Calu3 (cell line): Measurements from ENCODE around the gene TMEM63C. TPM values are rescaled to one million over a fixed set of nuclear protein-coding genes. Genes with fewer than 3 reads are reported as not detected.

ENCODE experiments used
- BruUV-seq: library from RNA; stranded (reverse); fragments of 400-500 nt; replicated peaks from 2 replicates; lab custom pipeline; 2021; lab: Mats Ljungman, UMichigan
- CTCF ChIA-PET: fragments of 300-600 bp; sonication (Branson Sonifier 250); formaldehyde crosslinking; loops from one replicate; lab custom pipeline; 2022; ENCODE audit warnings: antibody characterized with exemption; lab: Charles Lee
- DNase-seq: peaks from one replicate; pipeline ENCODE4 v3.0.0; 2022
- H3K27ac Mint-ChIP-seq: one replicate; pipeline ENCODE4 v1.8.0; 2022; ENCODE audit warnings: mixed read lengths; ENCODE audit not compliant: unreplicated experiment
- H3K27me3 Mint-ChIP-seq: one replicate; pipeline ENCODE4 v1.8.0; 2022; ENCODE audit warnings: mixed read lengths; ENCODE audit not compliant: unreplicated experiment
- H3K36me3 Mint-ChIP-seq: one replicate; pipeline ENCODE4 v1.8.0; 2022; ENCODE audit warnings: mild to moderate bottlenecking, moderate library complexity, mixed read lengths; ENCODE audit not compliant: insufficient read depth, unreplicated experiment
- H3K4me1 Mint-ChIP-seq: one replicate; pipeline ENCODE4 v1.8.0; 2022; ENCODE audit warnings: mild to moderate bottlenecking, low read depth, mixed read lengths; ENCODE audit not compliant: unreplicated experiment
- H3K4me3 Mint-ChIP-seq: one replicate; pipeline ENCODE4 v1.8.0; 2022; ENCODE audit warnings: mild to moderate bottlenecking, low read depth, moderate library complexity, mixed read lengths; ENCODE audit not compliant: unreplicated experiment
- H3K9me3 Mint-ChIP-seq: one replicate; pipeline ENCODE4 v1.8.0; 2022; ENCODE audit warnings: low read depth, mixed read lengths; ENCODE audit not compliant: unreplicated experiment
- intact Hi-C: fragments of 100-400 bp; cut with micrococcal nuclease; formaldehyde crosslinking; loops from one replicate; pipeline ENCODE4 v1.10.0; 2022; ENCODE audit not compliant: unreplicated experiment
- total RNA-seq: library from RNA; stranded (reverse); gene quantifications from 2 replicates; pipeline ENCODE4 v1.2.3, GENCODE V29; 2022
- TF ChIP-seq, protein P1 (sequence below): fragments of 200-600 bp; IDR thresholded peaks from one replicate; pipeline ENCODE4 v1.8.0; 2022; ENCODE audit warnings: antibody characterized with exemption; ENCODE audit not compliant: unreplicated experiment

Gene TMEM63C
- total RNA-seq, 1 experiment from 2014 or later: 1.1 TPM

DNA sequence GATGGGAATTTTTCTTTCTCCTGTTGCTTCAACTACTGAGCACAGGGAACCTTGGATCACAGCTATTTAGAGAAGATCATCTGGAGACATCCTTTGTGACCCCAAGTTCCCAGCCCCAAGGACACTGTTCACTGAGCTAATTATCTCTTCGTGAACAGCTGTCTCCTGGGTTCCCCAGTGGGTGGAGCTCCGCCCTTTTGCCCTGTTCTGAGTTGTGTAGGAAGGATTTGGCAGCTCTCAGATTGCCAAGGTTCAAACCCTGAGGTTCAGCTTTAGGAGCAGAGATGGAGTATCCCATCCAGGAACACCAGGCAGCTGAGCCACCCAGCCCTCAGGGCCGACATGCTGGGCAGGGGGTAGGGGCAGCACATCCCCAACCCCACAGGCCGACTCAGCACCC, 57.4 kb downstream of the TMEM63C start:
- no peaks in the 10 kb centered on the region for H3K36me3 Mint-ChIP-seq
- intact Hi-C loops: no loop called here
- no TSS peak for BruUV-seq
- no peaks in the 10 kb centered on the region for H3K9me3 Mint-ChIP-seq
- no peak for DNase-seq
- peaks cover 74% of the 10 kb centered on the region for H3K27me3 Mint-ChIP-seq
- no peak overlapping the region for H3K27ac Mint-ChIP-seq
- no peak overlapping the region for H3K4me3 Mint-ChIP-seq
- CTCF ChIA-PET: no interaction called here
- TF ChIP-seq, protein P1, sequence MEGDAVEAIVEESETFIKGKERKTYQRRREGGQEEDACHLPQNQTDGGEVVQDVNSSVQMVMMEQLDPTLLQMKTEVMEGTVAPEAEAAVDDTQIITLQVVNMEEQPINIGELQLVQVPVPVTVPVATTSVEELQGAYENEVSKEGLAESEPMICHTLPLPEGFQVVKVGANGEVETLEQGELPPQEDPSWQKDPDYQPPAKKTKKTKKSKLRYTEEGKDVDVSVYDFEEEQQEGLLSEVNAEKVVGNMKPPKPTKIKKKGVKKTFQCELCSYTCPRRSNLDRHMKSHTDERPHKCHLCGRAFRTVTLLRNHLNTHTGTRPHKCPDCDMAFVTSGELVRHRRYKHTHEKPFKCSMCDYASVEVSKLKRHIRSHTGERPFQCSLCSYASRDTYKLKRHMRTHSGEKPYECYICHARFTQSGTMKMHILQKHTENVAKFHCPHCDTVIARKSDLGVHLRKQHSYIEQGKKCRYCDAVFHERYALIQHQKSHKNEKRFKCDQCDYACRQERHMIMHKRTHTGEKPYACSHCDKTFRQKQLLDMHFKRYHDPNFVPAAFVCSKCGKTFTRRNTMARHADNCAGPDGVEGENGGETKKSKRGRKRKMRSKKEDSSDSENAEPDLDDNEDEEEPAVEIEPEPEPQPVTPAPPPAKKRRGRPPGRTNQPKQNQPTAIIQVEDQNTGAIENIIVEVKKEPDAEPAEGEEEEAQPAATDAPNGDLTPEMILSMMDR: no peak
- H3K4me1 Mint-ChIP-seq: no peaks in the 10 kb centered on the region

DNA sequence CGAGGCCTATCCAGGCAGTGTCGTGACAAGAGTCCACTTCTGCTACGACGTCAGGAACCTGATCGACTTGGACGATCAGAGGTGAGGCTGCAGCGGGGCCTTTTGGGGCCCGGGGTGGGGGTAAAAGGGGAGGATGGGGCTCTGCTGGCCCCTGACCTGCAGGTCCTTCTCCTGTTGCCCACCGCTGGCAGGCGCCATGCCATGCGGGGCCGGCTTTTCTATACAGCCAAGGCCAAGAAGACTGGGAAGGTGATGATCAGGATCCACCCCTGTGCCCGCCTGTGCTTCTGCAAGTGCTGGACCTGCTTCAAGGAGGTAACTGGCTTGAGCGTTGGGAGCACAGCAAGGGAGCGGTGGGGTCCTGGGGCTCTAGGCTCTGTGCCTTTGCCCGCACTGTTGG, 57.8 kb downstream of the TMEM63C start:
- no peaks in the 10 kb centered on the region for H3K36me3 Mint-ChIP-seq

DNA sequence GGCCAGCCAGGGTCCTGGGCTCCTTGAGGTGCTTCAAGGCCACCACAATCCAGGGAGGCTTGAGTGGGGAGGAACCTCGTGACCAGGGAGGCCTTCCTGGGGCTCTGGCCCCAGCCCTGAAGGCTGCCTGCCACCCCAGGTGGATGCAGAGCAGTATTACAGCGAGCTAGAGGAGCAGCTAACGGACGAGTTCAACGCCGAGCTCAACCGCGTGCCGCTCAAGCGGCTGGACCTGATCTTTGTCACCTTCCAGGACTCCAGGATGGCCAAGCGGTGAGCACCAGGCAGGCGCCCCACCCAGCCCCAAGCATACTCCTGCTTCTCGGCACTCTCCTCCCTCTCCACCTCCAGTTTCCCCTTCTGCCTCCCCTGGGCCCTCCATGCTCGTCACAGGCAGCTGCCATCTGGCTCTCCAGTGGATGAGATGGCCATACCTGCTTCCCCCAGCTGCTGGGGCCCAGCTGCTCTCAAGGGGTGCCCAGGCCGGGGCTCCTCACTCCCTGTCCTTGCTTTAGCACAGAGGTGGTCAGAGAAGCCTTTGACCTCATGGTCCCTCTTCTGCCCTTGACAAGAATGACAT, 58.8 kb downstream of the TMEM63C start:
- H3K27me3 Mint-ChIP-seq: peaks cover 80% of the 10 kb centered on the region
- no peak for DNase-seq
- CTCF ChIA-PET: interaction anchor here (0.9 to 1.2 kb wide), 2 partner anchors 10 to 27 kb away, joined by 5 to 10 read pairs; no protein-coding TSS in a partner anchor
- no peaks in the 10 kb centered on the region for H3K36me3 Mint-ChIP-seq
- TF ChIP-seq, protein P1: no peak
- H3K9me3 Mint-ChIP-seq: no peaks in the 10 kb centered on the region
- BruUV-seq: no TSS peak
- intact Hi-C loops: no loop called here
- H3K27ac Mint-ChIP-seq: no peak overlapping the region
- H3K4me1 Mint-ChIP-seq: no peaks in the 10 kb centered on the region
- H3K4me3 Mint-ChIP-seq: no peak overlapping the region

More for the DNA sequence above, 57.8 kb downstream of the TMEM63C start:
- intact Hi-C loops: no loop called here
- Mint-ChIP-seq H3K4me1 (no peaks in the 10 kb centered on the region), H3K9me3 (no peaks in the 10 kb centered on the region), H3K27ac (no peak overlapping the region), H3K27me3 (peaks cover 74% of the 10 kb centered on the region), H3K4me3 (no peak overlapping the region)
- no peak for DNase-seq
- BruUV-seq: no TSS peak
- CTCF ChIA-PET: no interaction called here
- TF ChIP-seq, protein P1: no peak

DNA sequence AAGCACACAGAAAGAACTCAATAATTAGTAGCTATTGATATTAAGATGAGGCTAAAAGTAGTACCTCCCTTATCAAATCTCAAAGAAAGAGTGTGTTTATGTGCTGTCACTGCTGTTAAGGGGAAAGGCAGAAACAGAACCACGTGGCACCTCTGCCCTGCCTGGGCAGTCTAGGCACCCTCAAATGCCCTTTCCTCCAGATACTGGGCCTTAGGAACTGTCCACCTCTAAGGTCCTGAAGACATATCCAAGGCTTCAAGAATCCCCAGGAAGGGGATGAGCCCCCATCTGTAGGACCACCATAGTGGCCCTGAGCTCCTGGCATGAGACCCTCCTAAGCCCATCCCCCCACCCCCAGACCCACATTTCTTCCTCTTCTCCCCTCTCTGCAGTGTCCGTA, 60.4 kb downstream of the TMEM63C start:
- CTCF ChIA-PET: interaction anchor here (1.0 kb wide), 1 partner anchor 15 kb away, joined by 3 read pairs; no protein-coding TSS in a partner anchor
- Mint-ChIP-seq H3K36me3 (no peaks in the 10 kb centered on the region), H3K9me3 (no peaks in the 10 kb centered on the region), H3K27me3 (peaks cover 90% of the 10 kb centered on the region), H3K27ac (no peak overlapping the region), H3K4me3 (no peak overlapping the region), H3K4me1 (no peaks in the 10 kb centered on the region)
- no TSS peak for BruUV-seq
- DNase-seq: no peak
- intact Hi-C loops: no loop called here
- TF ChIP-seq, protein P1: no peak
